HG03060 (cell line): ENCODE data around the gene PPIF.

Source experiments
- ATAC-seq: cut with Tn5 transposase; IDR thresholded peaks from one replicate; pipeline ENCODE4 v1.9.1; 2021; ENCODE audit warnings: low read depth, moderate number of reproducible peaks; ENCODE audit not compliant: unreplicated experiment

PPIF gene

GRCh38 chr10:79397575-79398303, 50.5 kb downstream of the PPIF start:
- ATAC-seq, result no peak

GRCh38 chr10:79398642-79399041, 51.4 kb downstream of the PPIF start:
- no peak for ATAC-seq

GRCh38 chr10:79399223-79399831, 52.1 kb downstream of the PPIF start:
- ATAC-seq, result no peak

GRCh38 chr10:79400146-79401004, 53.1 kb downstream of the PPIF start:
- ATAC-seq, result no peak

- ATAC-seq, result no peak
Measured at GRCh38 chr10:79401015-79401921, 54.0 kb downstream of the PPIF start.

GRCh38 chr10:79402625-79402946, 55.3 kb downstream of the PPIF start:
- ATAC-seq, result no peak

- no peak for ATAC-seq
Measured at GRCh38 chr10:79402951-79403350, 55.7 kb downstream of the PPIF start.

- no peak for ATAC-seq
Measured at GRCh38 chr10:79403441-79404230, 56.4 kb downstream of the PPIF start.

GRCh38 chr10:79404231-79404609, 57.0 kb downstream of the PPIF start:
- ATAC-seq, result no peak

- no peak for ATAC-seq
Measured at GRCh38 chr10:79404690-79405131, 57.4 kb downstream of the PPIF start.
